G401.6 (cell line): Measurements from ENCODE around the gene SEMA4D.

Source experiments
- FAIRE-seq: peaks from 2 replicates; lab custom pipeline; 2012; peaks lifted over from hg19 to GRCh38; lab: Jason Lieb, UNC

Gene SEMA4D

GRCh38 chr9:89465726-89466308 is 32.1 kb downstream of the SEMA4D start:
- no peak for FAIRE-seq

- FAIRE-seq: no peak
Measured at GRCh38 chr9:89465001-89465451, 32.9 kb downstream of the SEMA4D start.

- no peak for FAIRE-seq
Measured at GRCh38 chr9:89464300-89464901, 33.5 kb downstream of the SEMA4D start.

- FAIRE-seq: no peak
Measured at GRCh38 chr9:89462817-89463683, 34.9 kb downstream of the SEMA4D start.

- FAIRE-seq: no peak
Measured at GRCh38 chr9:89462199-89462598, 35.7 kb downstream of the SEMA4D start.

- no peak for FAIRE-seq
Measured at GRCh38 chr9:89461265-89461664, 36.6 kb downstream of the SEMA4D start.

GRCh38 chr9:89460551-89460950 is 37.4 kb downstream of the SEMA4D start:
- FAIRE-seq: no peak

GRCh38 chr9:89458768-89459496 is 39.0 kb downstream of the SEMA4D start:
- no peak for FAIRE-seq

- FAIRE-seq: no peak
Measured at GRCh38 chr9:89457376-89457855, 40.5 kb downstream of the SEMA4D start.

GRCh38 chr9:89455356-89455824 is 42.5 kb downstream of the SEMA4D start:
- FAIRE-seq: no peak

GRCh38 chr9:89454498-89455355 is 43.2 kb downstream of the SEMA4D start:
- no peak for FAIRE-seq

- FAIRE-seq: no peak
Measured at GRCh38 chr9:89453452-89453851, 44.5 kb downstream of the SEMA4D start.

GRCh38 chr9:89452561-89452960 is 45.4 kb downstream of the SEMA4D start:
- no peak for FAIRE-seq

- no peak for FAIRE-seq
Measured at GRCh38 chr9:89450213-89450612, 47.7 kb downstream of the SEMA4D start.

GRCh38 chr9:89449261-89449671 is 48.6 kb downstream of the SEMA4D start:
- no peak for FAIRE-seq

GRCh38 chr9:89448821-89449220 is 49.1 kb downstream of the SEMA4D start:
- no peak for FAIRE-seq

GRCh38 chr9:89448381-89448780 is 49.5 kb downstream of the SEMA4D start:
- FAIRE-seq: no peak

- no peak for FAIRE-seq
Measured at GRCh38 chr9:89447416-89447815, 50.5 kb downstream of the SEMA4D start.

GRCh38 chr9:89446961-89447310 is 51.0 kb downstream of the SEMA4D start:
- no peak for FAIRE-seq

GRCh38 chr9:89446261-89446960 is 51.5 kb downstream of the SEMA4D start:
- no peak for FAIRE-seq

GRCh38 chr9:89445801-89446251 is 52.1 kb downstream of the SEMA4D start:
- no peak for FAIRE-seq
